Activated CD8-positive, alpha-beta memory T cell treated with anti-CD3 and anti-CD28 coated beads for 48 hours (primary cell): Measurements from ENCODE around the gene MAML3.
"Not testable (repeated sequence)": the region's sequence is repeated elsewhere in the genome, so short reads cannot be mapped to it uniquely, and the experiment has no call there.

Source experiments
- DNase-seq, 3 experiments: peaks; one replicate each; pipeline ENCODE4 v3.0.0-alpha.2; 2020; ENCODE audit warnings: low read depth in 2 of 3, low spot score in 2 of 3

Gene MAML3

DNA sequence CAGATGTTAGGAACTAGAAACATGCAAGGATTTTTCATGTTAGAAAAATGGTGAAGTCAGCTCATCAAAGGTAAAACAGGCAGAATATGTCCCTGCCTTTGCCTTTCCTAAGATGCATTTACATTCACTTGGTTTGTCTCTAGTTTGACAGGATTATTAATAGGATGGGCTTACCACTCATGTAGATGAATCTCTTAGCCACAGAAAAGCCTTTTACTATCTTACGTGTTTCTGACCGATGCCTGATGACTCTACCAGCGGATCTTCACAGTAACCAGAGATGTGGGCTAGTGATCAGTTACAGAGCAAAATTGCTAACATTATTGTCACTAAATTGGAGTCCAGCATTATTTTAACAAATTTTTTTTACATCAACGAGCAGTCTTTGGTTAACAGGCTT, 187.6 kb downstream of the MAML3 start:
- DNase-seq, result no peak

DNA sequence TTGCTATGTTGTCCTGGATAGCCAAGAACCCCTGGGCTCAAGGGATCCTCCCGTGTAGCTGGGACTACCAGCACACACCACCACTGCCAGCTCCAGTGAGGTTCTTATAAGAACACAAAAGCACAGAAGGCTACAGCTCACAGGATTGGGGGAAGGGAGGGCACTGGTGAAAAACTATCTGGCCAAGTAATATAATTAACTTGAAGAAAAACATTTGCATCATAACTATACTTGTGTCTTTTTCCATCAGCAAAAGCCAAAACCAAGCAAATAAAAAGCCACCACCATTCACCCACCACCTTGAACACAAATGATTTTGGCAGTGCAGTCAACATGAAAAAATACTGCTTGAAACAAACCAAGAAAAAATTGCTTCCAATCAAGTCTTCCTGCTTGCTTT, 188.2 kb downstream of the MAML3 start:
- DNase-seq, result no peak

DNA sequence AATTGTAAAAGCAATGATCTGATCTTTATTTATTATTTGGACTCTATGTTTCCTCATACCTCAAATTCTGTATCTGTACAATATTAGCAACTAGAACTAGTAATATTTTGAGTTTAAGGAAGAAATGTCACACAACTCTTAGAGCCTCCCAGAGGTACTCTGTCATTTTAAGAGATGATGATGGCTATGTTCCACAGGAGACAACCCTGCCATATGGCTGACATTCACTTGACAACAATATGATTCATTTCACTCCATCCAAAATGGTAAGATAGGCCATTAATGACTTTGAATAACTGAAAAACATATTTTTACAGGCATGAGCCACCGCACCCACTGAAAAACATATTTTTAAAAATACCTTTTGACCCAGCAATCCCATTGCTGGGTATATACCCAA, 190.3 kb downstream of the MAML3 start:
- no peak for DNase-seq

DNA sequence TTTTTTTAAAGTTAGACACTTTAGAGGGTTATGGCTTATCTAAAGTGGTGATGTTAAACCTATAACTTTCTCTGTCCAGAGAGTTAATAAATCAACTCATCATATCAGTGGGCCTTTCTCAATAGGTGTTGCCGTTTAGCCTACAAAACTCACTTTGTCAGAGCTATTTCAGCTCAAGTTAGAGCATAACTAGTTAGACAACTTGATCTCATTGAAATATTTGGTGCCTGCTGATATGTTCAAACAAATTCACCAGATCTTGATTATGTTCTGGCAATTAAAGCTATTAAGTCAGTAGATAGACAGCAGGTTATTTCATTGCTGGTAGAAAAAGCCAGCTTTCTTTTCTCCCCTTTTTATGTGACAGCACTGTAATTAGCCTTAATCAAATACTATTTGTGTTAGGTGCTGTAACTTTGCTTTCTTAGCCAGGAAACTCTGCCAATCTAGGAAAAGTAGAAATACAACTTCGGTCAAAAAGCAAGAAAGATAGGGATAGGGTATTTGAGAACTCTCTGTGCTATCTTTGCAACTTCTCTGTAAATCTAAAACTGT, 191.8 kb downstream of the MAML3 start:
- DNase-seq, result no peak

DNA sequence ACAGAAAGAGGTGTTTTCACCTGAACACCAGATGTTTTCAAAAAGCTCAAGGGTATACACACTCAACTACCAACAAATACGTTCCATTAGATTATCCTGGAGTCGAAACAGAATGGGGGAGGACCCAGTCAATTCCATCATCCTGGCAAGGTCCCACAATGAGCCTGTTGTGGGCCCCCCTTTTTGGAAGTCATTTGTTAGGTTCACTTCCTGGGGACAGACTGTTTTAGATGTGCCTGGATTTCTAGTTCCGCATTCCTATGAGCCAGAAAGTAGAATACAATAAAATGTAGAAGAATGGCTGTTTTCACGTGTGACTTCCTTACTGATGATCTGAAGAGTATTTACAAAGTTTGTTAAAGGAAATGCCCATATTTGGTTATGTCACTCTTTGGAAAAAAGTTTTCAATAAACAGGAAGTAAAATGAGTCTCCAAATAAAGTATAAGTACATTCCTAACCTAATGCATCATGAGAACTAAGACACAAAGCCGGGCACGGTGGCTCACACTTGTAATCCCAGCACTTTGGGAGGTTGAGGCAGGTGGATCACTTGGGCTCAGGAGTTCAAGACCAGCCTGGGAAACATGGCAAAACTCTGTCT, 192.5 kb downstream of the MAML3 start:
- DNase-seq, result no peak

DNA sequence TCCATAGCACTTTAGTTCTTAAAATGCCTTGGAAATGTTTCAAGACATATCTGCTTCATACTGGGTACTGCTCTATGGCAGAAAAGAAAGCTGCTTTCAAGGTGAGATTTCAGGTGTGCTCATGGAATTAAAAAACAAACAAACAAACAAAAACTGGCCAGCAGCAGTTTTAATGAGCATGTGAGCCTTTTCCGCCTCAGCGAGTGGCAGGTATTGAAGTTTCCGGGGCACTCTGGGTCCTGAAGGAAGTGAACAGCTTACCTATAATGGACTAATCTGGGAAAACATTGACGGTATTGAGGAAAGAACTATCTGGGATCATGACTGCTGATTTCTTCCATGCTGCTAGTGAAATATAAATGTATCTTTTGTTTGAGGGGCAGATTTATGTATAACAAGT, 194.6 kb downstream of the MAML3 start:
- no peak for DNase-seq

DNA sequence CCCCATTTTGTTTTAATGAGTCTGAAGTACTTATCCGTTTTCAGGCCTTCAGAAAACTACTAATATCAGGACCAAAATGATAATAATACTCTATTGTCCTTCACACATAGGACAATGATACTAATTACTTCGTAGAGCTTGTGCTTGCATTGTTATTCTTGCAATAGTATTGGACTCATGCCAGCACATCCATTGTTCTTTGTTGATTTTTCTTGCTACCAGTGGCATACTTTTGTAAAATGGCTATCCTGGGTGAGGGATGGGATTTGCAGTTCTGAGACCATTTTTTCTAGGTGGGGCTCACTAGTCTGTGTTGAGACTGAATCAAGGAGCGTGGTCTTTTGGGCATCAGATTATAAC, 195.3 kb downstream of the MAML3 start:
- DNase-seq, result no peak

DNA sequence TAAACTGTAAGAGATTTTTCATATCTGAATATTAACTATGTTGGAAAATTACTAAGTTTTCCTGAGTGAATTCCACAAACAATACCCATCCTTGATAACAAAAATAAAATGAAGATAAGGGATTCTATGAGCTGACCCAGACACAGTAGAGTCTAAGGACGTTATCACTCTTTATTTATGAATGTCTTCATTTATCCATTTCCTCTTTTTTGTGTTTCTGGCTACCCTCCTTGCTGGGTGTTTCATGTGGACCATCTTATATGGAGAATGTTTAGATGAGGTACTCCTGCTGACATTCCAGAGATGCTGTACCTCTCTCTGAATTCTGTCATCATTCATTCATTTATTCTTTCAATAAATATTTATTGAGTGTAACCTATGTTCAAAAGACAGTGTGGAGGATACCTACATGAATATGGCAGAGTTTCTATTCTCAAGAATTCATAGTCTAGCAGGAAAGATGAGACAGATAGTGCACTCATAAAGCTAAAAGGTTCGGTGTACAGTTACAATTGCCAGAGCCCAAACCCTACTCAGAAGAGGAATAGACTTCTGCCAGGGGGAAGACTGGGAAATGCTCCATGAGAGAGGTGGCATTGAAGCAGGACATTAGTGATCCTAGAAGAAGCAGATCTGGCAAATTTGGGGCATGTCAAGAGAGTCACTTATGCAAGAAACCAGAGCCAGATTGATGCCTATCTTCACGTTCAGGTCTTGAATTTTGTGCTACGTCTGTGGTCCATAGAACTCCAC, 195.8 kb downstream of the MAML3 start:
- no peak for DNase-seq

DNA sequence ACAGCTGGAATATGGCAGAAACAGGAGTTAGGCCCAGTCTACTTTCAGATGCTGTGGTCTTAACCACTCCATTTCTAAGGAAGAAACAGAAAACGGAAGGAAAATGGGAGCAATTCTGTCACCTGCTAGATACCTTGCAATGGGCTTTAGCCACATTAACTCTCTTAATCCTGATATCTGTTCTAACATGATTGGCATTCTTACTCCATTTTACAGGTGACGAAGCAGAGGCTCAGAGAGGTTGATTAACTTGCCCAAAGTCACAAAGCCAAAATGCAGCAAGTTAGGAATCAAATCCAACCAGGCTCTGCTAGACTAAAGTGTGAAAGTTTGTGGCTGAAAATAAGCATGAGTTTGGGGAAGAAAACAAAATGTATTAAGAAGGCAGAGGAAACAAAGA, 196.9 kb downstream of the MAML3 start:
- no peak for DNase-seq

DNA sequence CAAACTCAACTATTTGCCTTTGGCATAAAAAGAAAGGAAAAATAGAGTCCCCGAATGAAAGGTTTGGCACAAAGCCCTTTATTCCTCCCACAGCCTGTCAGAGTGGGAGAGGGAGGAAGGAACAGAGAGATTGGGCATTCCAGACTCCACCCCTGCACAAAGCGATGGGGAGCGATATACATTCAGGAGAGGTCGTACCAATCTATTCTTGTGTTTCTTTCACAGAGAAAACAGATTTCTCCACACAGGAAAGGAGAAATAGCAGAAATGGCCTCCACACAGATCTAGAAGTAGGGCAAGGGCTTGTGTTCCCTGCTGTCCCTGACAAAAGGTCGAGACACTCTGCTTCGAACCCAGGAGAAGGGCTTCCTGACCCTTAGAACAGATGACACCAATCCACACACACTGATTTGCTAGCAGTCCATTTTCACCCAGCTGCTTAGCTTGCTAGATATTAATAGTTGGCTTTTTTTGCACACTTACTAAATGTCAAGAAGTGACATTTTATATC, 197.4 kb downstream of the MAML3 start:
- DNase-seq, result no peak

DNA sequence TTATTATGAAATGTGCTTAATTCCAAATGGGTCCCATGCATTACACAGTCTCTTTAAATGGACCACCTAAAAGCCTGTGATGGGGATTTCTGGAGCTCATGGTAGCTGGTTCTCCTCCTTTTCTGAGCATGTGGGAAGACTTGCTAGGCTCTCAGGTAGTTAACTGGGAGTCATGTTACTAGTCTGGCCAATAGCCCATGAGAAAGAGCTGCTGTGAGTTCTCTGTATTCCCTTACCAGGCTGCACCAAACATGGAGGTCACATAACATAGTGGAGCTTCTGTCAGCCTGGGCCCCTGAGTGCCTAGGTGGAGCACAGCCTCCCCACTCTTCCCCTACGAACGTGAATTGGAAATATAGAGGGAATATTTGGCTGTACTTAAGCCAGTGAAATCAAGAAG, 198.4 kb downstream of the MAML3 start:
- no peak for DNase-seq

DNA sequence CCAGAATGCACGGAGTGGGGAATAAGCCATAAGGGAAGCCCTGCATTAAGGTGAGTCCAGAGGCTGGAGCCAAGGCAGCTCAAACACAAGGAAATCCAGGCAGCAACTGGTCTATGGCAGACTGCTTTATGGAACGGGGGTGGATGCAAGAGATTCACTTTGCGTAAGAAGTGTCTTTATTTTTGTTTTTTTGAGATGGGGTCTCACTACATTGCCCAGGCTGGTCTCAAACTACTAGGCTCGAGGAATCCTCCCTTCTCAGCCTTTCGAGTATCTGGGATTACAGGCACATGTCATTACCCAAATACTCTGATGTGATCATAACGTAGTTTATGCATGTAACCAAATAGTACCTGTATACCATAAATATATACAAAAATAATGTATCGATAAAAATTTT, 199.5 kb downstream of the MAML3 start:
- DNase-seq, result no peak

DNA sequence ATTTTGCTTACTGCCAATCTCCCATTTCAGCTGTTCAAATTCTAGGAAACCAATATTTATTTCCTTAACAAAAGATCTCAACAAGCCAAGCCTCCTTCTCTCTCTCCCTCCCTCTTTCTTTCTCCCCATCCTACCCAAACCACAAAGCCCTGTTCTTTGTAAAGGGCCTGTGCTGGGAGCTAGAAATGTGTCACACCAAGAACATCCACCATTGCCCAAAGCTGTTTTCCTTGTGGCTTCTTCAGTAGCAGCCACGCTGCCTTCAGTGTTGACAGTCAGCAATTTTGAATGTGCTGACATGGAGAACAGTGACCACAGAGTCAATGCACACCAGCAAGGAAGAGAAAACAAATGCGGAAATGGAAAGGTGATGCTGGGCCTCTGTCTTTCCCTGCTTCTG, 203.0 kb downstream of the MAML3 start:
- DNase-seq, result no peak

DNA sequence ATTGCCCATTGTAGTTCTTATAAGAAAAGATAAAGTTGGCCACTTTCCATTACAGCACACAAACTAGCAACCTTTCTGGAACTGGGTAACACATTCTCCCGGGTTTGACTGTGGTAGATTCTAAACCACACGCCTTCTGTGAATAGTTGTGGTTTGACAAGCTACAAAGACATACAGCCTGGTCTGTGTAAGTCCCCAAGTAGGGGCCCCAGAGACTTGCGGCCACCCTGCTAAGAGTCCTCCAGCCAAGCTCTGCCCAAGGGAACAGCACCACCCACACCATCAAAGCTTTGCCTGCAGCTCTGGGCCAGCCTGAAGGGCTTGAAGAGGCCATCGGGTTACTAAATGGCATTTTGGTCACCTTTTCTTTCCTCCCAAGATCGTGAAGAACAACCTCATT, 203.4 kb downstream of the MAML3 start:
- DNase-seq, result peak; percentile 19 to 32 (median 19)

DNA sequence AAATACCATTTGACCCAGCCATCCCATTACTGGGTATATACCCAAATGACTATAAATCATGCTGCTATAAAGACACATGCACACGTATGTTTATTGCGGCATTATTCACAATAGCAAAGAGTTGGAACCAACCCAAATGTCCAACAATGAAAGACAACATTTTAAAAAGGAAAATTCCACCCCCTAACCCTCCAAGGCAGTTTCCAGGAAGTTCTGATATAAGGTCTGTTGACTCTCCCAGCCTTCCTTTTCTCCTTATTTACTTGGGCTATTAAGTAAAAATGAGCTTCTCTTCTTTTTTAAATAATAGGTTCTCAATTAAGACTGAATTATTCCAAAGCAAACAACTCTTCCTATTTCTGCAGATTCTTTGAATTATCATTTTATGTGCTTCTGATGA, 209.1 kb downstream of the MAML3 start:
- not testable (repeated sequence) for DNase-seq

DNA sequence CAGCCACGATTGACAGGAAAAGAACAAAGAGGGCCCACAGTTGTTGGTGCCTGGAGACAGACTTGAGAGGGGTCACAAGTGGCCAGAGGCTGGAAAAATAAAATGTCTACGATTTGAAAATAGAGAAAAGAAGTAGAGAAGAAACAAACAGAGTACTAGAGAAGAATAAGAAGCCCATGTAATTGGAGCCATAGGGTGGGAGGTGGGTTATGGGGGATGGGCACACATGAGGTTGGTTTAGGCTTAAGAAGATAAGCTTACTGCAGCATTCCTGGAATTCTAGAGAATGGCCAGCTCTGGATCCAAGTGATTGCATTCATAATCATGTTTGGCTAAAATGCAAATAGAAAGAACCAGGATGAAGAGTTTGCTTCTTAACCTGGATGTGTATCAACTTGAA, 210.7 kb downstream of the MAML3 start:
- no peak for DNase-seq

DNA sequence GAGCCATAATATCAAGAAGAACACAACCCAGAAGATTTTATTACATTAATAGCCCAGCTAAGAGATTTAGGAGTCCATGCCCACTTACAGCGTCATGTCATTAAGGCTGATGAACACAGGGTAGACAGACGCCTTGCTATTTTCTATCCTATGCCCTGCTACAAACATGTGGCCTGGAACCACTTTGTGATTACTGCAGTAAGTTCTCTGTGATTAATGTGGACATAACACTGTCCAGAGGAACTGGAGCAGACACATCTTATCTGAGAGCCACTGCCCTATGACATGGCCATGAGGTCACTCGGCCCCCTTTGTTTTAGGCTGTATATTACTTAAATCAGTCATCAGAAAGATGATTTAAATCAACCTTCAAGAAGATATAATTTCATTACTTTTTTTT, 211.7 kb downstream of the MAML3 start:
- no peak for DNase-seq

DNA sequence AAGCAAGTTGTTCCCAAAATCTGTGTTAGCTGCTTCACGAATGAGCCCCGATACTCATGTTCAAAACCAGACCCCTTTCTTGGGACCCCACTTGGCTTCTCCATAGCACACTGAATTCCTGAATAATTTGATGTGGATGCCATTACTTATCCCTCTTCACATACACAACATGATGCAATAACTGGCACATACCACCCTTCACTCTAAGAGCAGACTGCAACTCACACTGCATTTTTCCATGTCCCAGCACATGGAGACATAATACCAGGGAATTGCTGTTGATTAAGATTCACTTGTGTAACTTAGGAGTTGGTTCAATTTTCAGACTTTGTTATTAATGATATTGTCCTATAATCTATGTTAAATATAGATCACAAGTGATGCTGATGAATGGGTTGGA, 213.4 kb downstream of the MAML3 start:
- DNase-seq, result no peak

DNA sequence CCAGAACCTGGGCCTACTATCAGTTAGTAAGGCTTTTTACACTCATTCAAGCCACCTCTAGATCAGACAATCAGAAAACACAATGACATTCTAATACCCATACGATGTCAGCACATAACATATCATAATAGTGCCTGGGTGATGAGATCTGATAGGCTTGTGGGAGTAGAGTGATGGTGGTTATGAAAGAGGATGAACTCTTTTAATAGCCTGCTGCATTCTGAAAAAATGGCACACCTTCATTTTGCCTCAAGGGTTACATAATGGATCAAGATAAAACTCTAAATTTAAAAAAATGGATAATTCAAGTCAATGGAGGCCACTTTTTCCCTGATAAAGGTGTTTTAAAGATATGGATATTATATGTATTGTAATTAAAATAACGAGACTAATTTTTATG, 215.6 kb downstream of the MAML3 start:
- no peak for DNase-seq

DNA sequence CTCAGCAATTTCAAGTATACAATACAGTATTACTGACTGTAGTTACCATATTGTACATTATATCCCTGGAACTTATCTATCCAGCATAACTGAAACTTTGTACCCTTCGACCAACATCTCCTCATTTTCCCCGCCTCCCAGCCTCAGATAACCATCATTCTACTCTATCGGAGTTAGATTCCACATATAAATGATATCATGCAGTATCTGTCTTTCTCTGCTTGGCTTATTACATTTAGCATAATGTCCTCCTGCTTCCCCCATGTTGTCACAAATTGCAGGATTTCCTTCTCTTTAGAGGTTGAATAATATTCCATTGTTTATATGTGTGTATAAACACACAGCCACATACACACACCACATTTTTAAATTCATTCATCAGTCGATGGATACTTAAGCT, 218.1 kb downstream of the MAML3 start:
- no peak for DNase-seq

DNA sequence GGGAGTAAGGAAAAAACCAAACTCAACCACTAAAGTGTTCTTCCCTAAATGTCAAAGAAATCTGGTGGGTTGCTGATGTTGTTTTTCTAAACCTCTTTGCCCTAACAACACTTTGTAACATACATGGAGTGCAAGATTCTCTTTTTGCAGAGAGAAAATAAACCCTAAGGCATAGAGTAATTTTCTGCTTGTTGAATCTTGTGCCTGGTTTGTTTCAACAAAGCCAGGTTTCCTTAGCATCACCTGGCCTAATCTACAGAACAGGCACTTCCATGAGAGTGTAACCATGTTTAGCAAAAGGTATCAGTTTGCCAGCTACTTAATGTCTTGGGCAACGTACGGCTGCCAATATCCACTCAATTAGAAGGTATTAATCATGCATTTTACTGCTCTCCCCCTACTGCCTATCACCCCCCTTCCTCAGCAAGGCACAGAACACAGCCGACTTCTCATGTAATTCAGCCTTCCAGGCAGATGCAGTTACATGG, 219.2 kb downstream of the MAML3 start:
- no peak for DNase-seq

DNA sequence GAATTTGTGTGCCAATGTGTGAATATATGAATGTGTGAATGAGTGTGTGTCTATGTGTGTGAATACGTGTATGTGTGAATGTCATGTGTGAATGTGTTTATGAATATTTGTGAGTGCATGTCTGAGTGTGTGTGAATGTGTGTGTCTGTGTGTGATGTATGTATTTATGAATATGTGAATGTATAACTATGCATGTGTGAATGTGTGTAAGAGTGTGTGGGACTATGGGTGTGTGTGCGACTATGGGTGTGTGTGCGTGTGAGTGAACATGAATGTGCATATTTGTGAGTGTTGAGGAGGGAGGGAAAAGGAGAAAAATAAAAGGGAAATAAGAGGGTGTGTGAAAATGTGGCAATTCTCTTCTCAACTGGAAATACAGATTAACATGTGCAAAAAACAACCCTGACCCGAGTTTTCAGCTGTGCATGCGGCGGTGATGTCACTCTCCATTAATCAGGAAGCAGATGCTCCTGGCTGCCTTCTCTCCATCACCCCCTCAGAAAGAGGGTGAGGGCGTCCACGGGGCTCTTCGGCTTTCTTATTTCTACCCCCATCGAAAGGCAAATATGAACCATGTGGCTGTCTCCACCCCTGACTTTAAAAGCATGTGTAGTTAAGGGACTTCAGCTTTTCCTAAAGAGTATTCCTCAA, 219.8 kb downstream of the MAML3 start:
- DNase-seq, result no peak
